Fibroblast of lung (primary cell): ENCODE measurements around the gene GSK3A.

Experiments used
- EZH2 ChIP-seq: IDR thresholded peaks from 2 replicates; pipeline ENCODE4 v1.5.1; 2012; ENCODE audit warnings: low read length, control low read depth, mild to moderate bottlenecking; ENCODE audit errors: missing control alignments
- TF ChIP-seq, protein P1 (sequence below), 2 donors: IDR thresholded peaks in 1 of 2; conservative IDR thresholded peaks in 1 of 2; 1 replicate in 1 of 2; 2 replicates in 1 of 2; pipeline ENCODE4 v1.5.1; 2011 to 2012; ENCODE audit warnings: low read length in 2 of 2, control low read depth in 1 of 2, inconsistent platforms in 1 of 2, low read depth in 1 of 2, mild to moderate bottlenecking in 1 of 2

DNA sequence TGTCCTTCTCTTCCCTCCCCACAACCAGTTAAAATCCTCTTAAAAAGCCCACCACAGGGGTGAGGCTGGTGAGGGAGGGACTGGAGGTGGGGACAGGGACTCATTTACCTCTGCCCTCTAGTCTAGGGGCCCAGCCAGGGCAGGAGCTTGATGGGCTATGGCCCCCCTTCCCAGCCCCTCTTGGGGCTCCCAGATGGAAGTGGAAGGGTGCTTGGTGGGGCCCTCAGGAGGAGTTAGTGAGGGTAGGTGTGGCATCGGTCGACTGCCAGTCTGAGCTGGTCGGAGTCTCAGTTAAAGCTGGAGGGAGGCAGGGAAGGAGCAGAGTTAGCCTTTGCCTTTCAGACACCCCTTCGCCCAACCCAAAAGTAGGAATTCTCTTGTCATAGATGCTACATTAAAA lies 11.8 kb downstream of the GSK3A start:
- TF ChIP-seq, protein P1, sequence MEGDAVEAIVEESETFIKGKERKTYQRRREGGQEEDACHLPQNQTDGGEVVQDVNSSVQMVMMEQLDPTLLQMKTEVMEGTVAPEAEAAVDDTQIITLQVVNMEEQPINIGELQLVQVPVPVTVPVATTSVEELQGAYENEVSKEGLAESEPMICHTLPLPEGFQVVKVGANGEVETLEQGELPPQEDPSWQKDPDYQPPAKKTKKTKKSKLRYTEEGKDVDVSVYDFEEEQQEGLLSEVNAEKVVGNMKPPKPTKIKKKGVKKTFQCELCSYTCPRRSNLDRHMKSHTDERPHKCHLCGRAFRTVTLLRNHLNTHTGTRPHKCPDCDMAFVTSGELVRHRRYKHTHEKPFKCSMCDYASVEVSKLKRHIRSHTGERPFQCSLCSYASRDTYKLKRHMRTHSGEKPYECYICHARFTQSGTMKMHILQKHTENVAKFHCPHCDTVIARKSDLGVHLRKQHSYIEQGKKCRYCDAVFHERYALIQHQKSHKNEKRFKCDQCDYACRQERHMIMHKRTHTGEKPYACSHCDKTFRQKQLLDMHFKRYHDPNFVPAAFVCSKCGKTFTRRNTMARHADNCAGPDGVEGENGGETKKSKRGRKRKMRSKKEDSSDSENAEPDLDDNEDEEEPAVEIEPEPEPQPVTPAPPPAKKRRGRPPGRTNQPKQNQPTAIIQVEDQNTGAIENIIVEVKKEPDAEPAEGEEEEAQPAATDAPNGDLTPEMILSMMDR (conservative IDR thresholded peaks at IDR 0.05 in 1 of 2, IDR thresholded peaks at IDR 0.05 in 1 of 2; ENCODE audit: low read depth in 1 of 2, low read length in 2 of 2), result no peak
- no peak for TF ChIP-seq EZH2
